ENCODE results near the gene CTH.

DNA sequence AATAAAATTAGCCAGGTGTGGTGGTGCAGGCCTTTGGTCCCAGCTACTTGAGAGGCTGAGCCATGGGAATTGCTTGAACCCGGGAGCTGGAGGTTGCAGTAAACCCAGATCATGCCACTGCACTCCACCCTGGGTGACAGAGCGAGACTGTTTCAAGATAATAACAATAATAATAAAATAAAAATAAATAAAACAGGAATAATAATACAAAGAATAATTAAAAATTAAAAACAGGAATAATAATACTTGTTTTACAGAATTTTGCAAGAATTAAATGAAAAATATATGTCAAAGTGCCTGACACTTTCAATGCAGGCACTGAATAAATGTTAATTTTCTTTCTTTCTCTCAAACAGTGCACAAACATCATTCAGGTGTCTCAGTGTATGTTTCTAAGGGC is 26.5 kb upstream of the CTH start:
- TF ChIP-seq CTCF (conservative IDR thresholded peaks at IDR 0.05; ENCODE audit: low read depth, low read length) (no peak), EZH2 (IDR thresholded peaks at IDR 0.05; ENCODE audit: low read length, unreplicated experiment) (no peak)

Measured in PC-3 (cell line).